ENCODE results near the gene MSH4. TPM values are rescaled to one million over a fixed set of nuclear protein-coding genes. Genes with fewer than 3 reads are reported as not detected.
"Not testable (repeated sequence)": the region's sequence is repeated elsewhere in the genome, so short reads cannot be mapped to it uniquely, and the experiment has no call there.

Gene MSH4
- total and polyA plus RNA-seq, 4 donors: 0.46 to 0.72 (median 0.68) TPM; not detected in 1

DNA sequence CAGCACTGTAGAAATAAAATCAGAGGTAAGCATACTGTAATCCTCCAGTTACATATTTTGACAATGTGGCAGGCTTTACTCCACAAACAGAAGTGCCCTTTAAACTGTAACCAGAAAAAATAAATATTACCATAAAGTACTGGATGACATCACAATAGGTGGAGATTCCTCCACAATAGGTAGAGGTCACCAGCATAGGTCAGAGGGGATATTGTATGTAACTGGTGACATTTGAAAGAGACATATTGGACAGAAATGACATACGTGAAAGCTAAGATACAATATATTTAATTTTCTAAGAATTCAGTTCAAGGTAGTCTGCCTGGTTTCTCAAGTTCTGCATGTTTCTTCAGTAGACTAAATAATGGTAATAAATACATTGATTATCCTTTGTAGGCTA lies 135.6 kb downstream of the MSH4 start, which contains the start of gene ASB17:
TSS of gene ASB17 (minus strand) at position 101 of the 400 bp plus-strand sequence. CDS start 113 bp downstream, outside the sequence.
- no peak within 1 kb of the TSS for H3K4me3 ChIP-seq (ENCODE audit: low read length in 2 of 2)
- ATAC-seq (ENCODE audit: low FRiP score) (no peak), DNase-seq (no peak)
- intact Hi-C loops (cut with DNase I): no loop called here
- H3K9me3 ChIP-seq (ENCODE audit: control insufficient read depth, low read length): no peaks in the 10 kb centered on the region
- H3K27ac ChIP-seq (ENCODE audit: low read depth in 1 of 2, low read length in 2 of 2): no peak within 1 kb of the TSS
- no peaks in the 10 kb centered on the region for H3K4me1 ChIP-seq (ENCODE audit: control insufficient read depth in 1 of 2, insufficient read depth in 2 of 2, low read length in 2 of 2)
- H3K36me3 ChIP-seq (ENCODE audit: control insufficient read depth in 1 of 2, insufficient read depth in 2 of 2, low read length in 1 of 2): no peaks in the 10 kb centered on the region
- no peaks in the 10 kb centered on the region for H3K27me3 ChIP-seq (ENCODE audit: control insufficient read depth in 1 of 2, insufficient read depth in 2 of 2, low read length in 1 of 2)
- 79 to 89% methylated on average over 1 of the region's 1 CpG for WGBS, 2 donors

- Histone ChIP-seq H3K9me3 (ENCODE audit: control insufficient read depth, low read length) (no peaks in the 10 kb centered on the region), H3K27me3 (ENCODE audit: control insufficient read depth in 1 of 2, insufficient read depth in 2 of 2, low read length in 1 of 2) (no peaks in the 10 kb centered on the region), H3K27ac (ENCODE audit: low read depth in 1 of 2, low read length in 2 of 2) (no peak overlapping the region), H3K4me3 (ENCODE audit: low read length in 2 of 2) (no peak overlapping the region), H3K4me1 (ENCODE audit: control insufficient read depth in 1 of 2, insufficient read depth in 2 of 2, low read length in 2 of 2) (no peaks in the 10 kb centered on the region), H3K36me3 (ENCODE audit: control insufficient read depth in 1 of 2, insufficient read depth in 2 of 2, low read length in 1 of 2) (no peaks in the 10 kb centered on the region)
- intact Hi-C loops (cut with DNase I): no loop called here
- 19 to 21% methylated on average over 1 of the region's 1 CpG for WGBS, 2 donors
- DNase-seq (no peak), ATAC-seq (ENCODE audit: low FRiP score) (no peak)
These were observed 140.4 kb downstream of the MSH4 start for GRCh38 chr1:75937034-75937433.

- H3K27ac ChIP-seq (ENCODE audit: low read depth in 1 of 2, low read length in 2 of 2); H3K4me1 ChIP-seq (ENCODE audit: control insufficient read depth in 1 of 2, insufficient read depth in 2 of 2, low read length in 2 of 2); ATAC-seq (ENCODE audit: low FRiP score); intact Hi-C loops (cut with DNase I); H3K4me3 ChIP-seq (ENCODE audit: low read length in 2 of 2); H3K36me3 ChIP-seq (ENCODE audit: control insufficient read depth in 1 of 2, insufficient read depth in 2 of 2, low read length in 1 of 2); H3K9me3 ChIP-seq (ENCODE audit: control insufficient read depth, low read length); H3K27me3 ChIP-seq (ENCODE audit: control insufficient read depth in 1 of 2, insufficient read depth in 2 of 2, low read length in 1 of 2); DNase-seq: not testable (repeated sequence)
- 68 to 69% methylated on average over 4 of the region's 4 CpGs for whole genome bisulfite sequencing, 2 donors
These were observed 146.4 kb downstream of the MSH4 start for GRCh38 chr1:75943037-75943436.

GRCh38 chr1:75950176-75950575 lies 153.5 kb downstream of the MSH4 start:
- Histone ChIP-seq H3K27ac (ENCODE audit: low read depth in 1 of 2, low read length in 2 of 2) (no peak overlapping the region), H3K4me1 (ENCODE audit: control insufficient read depth in 1 of 2, insufficient read depth in 2 of 2, low read length in 2 of 2) (no peaks in the 10 kb centered on the region), H3K4me3 (ENCODE audit: low read length in 2 of 2) (no peak overlapping the region), H3K27me3 (ENCODE audit: control insufficient read depth in 1 of 2, insufficient read depth in 2 of 2, low read length in 1 of 2) (no peaks in the 10 kb centered on the region), H3K36me3 (ENCODE audit: control insufficient read depth in 1 of 2, insufficient read depth in 2 of 2, low read length in 1 of 2) (no peaks in the 10 kb centered on the region), H3K9me3 (ENCODE audit: control insufficient read depth, low read length) (peaks cover 2% of the 10 kb centered on the region)
- no peak for ATAC-seq (ENCODE audit: low FRiP score)
- intact Hi-C loops (cut with DNase I): no loop called here
- no peak for DNase-seq
- WGBS, 2 donors: 85 to 91% methylated on average over 3 of the region's 3 CpGs

- Histone ChIP-seq H3K4me3 (ENCODE audit: low read length in 2 of 2) (no peak overlapping the region), H3K36me3 (ENCODE audit: control insufficient read depth in 1 of 2, insufficient read depth in 2 of 2, low read length in 1 of 2) (no peaks in the 10 kb centered on the region), H3K27me3 (ENCODE audit: control insufficient read depth in 1 of 2, insufficient read depth in 2 of 2, low read length in 1 of 2) (no peaks in the 10 kb centered on the region), H3K4me1 (ENCODE audit: control insufficient read depth in 1 of 2, insufficient read depth in 2 of 2, low read length in 2 of 2) (no peaks in the 10 kb centered on the region), H3K27ac (ENCODE audit: low read depth in 1 of 2, low read length in 2 of 2) (no peak overlapping the region), H3K9me3 (ENCODE audit: control insufficient read depth, low read length) (no peaks in the 10 kb centered on the region)
- DNase-seq: no peak
- 71 to 86% methylated on average over 1 of the region's 1 CpG for WGBS, 2 donors
- no peak for ATAC-seq (ENCODE audit: low FRiP score)
- intact Hi-C loops (cut with DNase I): no loop called here
These were observed 155.3 kb downstream of the MSH4 start for GRCh38 chr1:75952016-75952415.

GRCh38 chr1:75953461-75953860 lies 156.8 kb downstream of the MSH4 start:
- ATAC-seq (ENCODE audit: low FRiP score) (no peak), DNase-seq (no peak)
- H3K27me3 ChIP-seq (ENCODE audit: control insufficient read depth in 1 of 2, insufficient read depth in 2 of 2, low read length in 1 of 2): no peaks in the 10 kb centered on the region
- H3K36me3 ChIP-seq (ENCODE audit: control insufficient read depth in 1 of 2, insufficient read depth in 2 of 2, low read length in 1 of 2): no peaks in the 10 kb centered on the region
- intact Hi-C loops (cut with DNase I): no loop called here
- no peak overlapping the region for H3K4me3 ChIP-seq (ENCODE audit: low read length in 2 of 2)
- H3K27ac ChIP-seq (ENCODE audit: low read depth in 1 of 2, low read length in 2 of 2): no peak overlapping the region
- 83 to 85% methylated on average over 4 of the region's 4 CpGs for WGBS, 2 donors
- no peaks in the 10 kb centered on the region for H3K4me1 ChIP-seq (ENCODE audit: control insufficient read depth in 1 of 2, insufficient read depth in 2 of 2, low read length in 2 of 2)
- H3K9me3 ChIP-seq (ENCODE audit: control insufficient read depth, low read length): no peaks in the 10 kb centered on the region

GRCh38 chr1:75954586-75954985 lies 157.9 kb downstream of the MSH4 start:
- H3K9me3 ChIP-seq (ENCODE audit: control insufficient read depth, low read length): no peaks in the 10 kb centered on the region
- no peaks in the 10 kb centered on the region for H3K36me3 ChIP-seq (ENCODE audit: control insufficient read depth in 1 of 2, insufficient read depth in 2 of 2, low read length in 1 of 2)
- intact Hi-C loops (cut with DNase I): no loop called here
- ATAC-seq (ENCODE audit: low FRiP score) (no peak), DNase-seq (no peak)
- H3K4me3 ChIP-seq (ENCODE audit: low read length in 2 of 2): no peak overlapping the region
- H3K27me3 ChIP-seq (ENCODE audit: control insufficient read depth in 1 of 2, insufficient read depth in 2 of 2, low read length in 1 of 2): no peaks in the 10 kb centered on the region
- H3K4me1 ChIP-seq (ENCODE audit: control insufficient read depth in 1 of 2, insufficient read depth in 2 of 2, low read length in 2 of 2): no peaks in the 10 kb centered on the region
- no peak overlapping the region for H3K27ac ChIP-seq (ENCODE audit: low read depth in 1 of 2, low read length in 2 of 2)

Other genes with a start within 250 kb of the MSH4 start
- gene SLC44A5, start 185.8 kb upstream of the MSH4 start, total RNA-seq: 1 to 10 TPM; 1.0 to 1.1 TPM
- gene SLC44A5, start 185.8 kb upstream of the MSH4 start, polyA plus RNA-seq: 1 to 10 TPM in 1 of 2 donors, under 1 TPM in 1; 0.75 to 1.6 TPM
- 10 to 100 TPM; 39.8 to 41.1 TPM for gene ACADM, start 72.2 kb upstream of the MSH4 start, total RNA-seq
- 10 to 100 TPM; 37.8 to 71.9 TPM for gene ACADM, start 72.2 kb upstream of the MSH4 start, polyA plus RNA-seq
- 10 to 100 TPM; 53.7 to 77.3 TPM for gene RABGGTB, start 10.6 kb upstream of the MSH4 start, total RNA-seq
- 10 to 100 TPM; 53.2 to 72.9 TPM for gene RABGGTB, start 10.6 kb upstream of the MSH4 start, polyA plus RNA-seq
- not detected for gene ASB17, start 135.5 kb downstream of the MSH4 start, total RNA-seq
- not detected for gene ASB17, start 135.5 kb downstream of the MSH4 start, polyA plus RNA-seq